Transverse colon (tissue), 4 donors: ENCODE results near the gene AOC1. TPM values are rescaled to one million over a fixed set of nuclear protein-coding genes. Genes with fewer than 3 reads are reported as not detected.

Experiments
- DNase-seq: peaks from one replicate; pipeline ENCODE4 v3.0.0-alpha.2; 2019
- H3K27ac ChIP-seq, 4 donors: fragments of 200-600 bp; sonication (generic); 2 replicates each; pipeline ENCODE4 v1.5.1; 2016 to 2018; ENCODE audit warnings: inconsistent platforms in 4 of 4
- H3K27me3 ChIP-seq: fragments of 200-600 bp; sonication (generic); 2 replicates; pipeline ENCODE4 v1.5.1; 2017; ENCODE audit warnings: inconsistent platforms
- H3K36me3 ChIP-seq, 4 donors: fragments of 200-600 bp; sonication (generic); 2 replicates each; pipeline ENCODE4 v1.5.1; 2017 to 2019; ENCODE audit warnings: inconsistent platforms in 4 of 4
- H3K4me1 ChIP-seq, 4 donors: fragments of 200-600 bp; sonication (generic); 2 replicates each; pipeline ENCODE4 v1.5.1; 2017 to 2020; ENCODE audit warnings: inconsistent platforms in 4 of 4
- H3K4me3 ChIP-seq, 4 donors: fragments of 200-600 bp; sonication (generic); 1 replicate in 1 of 4; 2 replicates in 3 of 4; pipeline versions ENCODE4 v1.5.1 to v1.6.1; 2017 to 2019; ENCODE audit warnings: inconsistent platforms in 4 of 4
- H3K9me3 ChIP-seq, 2 donors: fragments of 200-600 bp; sonication (generic); 2 replicates each; pipeline ENCODE4 v1.5.1; 2017 to 2019; ENCODE audit warnings: inconsistent platforms in 2 of 2
- CTCF ChIP-seq, 5 experiments: fragments of 200-600 bp in 3 of 5; fragments of 450-650 bp in 2 of 5; sonication (generic) in 3 of 5; IDR thresholded peaks; 1 replicate in 2 of 5; 2 replicates in 3 of 5; pipeline ENCODE4 v1.5.1; 2016 to 2017; ENCODE audit warnings: antibody characterized with exemption in 5 of 5, inconsistent platforms in 3 of 5, mild to moderate bottlenecking in 2 of 5, moderate library complexity in 1 of 5
- EP300 ChIP-seq: sonication (generic); formaldehyde crosslinking; IDR thresholded peaks from one replicate; pipeline ENCODE4 v1.6.1; 2017; ENCODE audit warnings: antibody characterized with exemption, low read depth
- POLR2A ChIP-seq: fragments of 450-650 bp; IDR thresholded peaks from one replicate; pipeline ENCODE4 v1.6.1; 2016; ENCODE audit warnings: antibody characterized with exemption, mild to moderate bottlenecking, moderate library complexity
- POLR2AphosphoS5 ChIP-seq, 3 donors: sonication (generic); formaldehyde crosslinking; IDR thresholded peaks; one replicate each; pipeline ENCODE4 v1.6.1; 2016; ENCODE audit warnings: antibody characterized with exemption in 3 of 3
- WGBS, 2 donors: methylation state at CpG; one replicate each; pipeline ENCODE4 v1.1.5; 2018; ENCODE audit warnings: low coverage in 1 of 2; 5-methylcytosine and 5-hydroxymethylcytosine counted together
- in situ Hi-C, 4 donors: fragments of 200-750 bp; cut with MboI; loops; one replicate each; pipeline versions ENCODE4 v1.15.0 to v1.15.1; 2017; ENCODE audit warnings: low sequenced_read_pairs in 3 of 4, low pct_ligation_motif_present in 1 of 4, low pct_unique_long_range_greater_than_20kb in 1 of 4
- intact Hi-C: fragments of 100-400 bp; cut with DNase I; formaldehyde crosslinking; loops from one replicate; pipeline ENCODE4 v1.15.1; 2023; ENCODE audit warnings: low total_unique reads
- total RNA-seq, 4 donors: library from RNA; depleted of rRNA; stranded (reverse); fragments of >200 nt; gene quantifications; one replicate each; pipeline ENCODE4 v1.1.0, GENCODE V29; 2016

The AOC1 gene
- total RNA-seq, 4 donors from 2014 or later = 143 to 687 (median 427) TPM

- H3K27ac ChIP-seq = no peak overlapping the region
- 90% methylated on average over 25 of the region's 26 CpGs; no CpG with 5 or more reads in 1 of the 2 donors for WGBS, 2 donors
These were observed 4.3 kb downstream of the AOC1 start for GRCh38 chr7:150856303-150857275.

GRCh38 chr7:150857276-150858055 lies 5.1 kb downstream of the AOC1 start:
- TF ChIP-seq POLR2A (no peak), POLR2AphosphoS5 (IDR thresholded peaks at IDR 0.05) (no peak), EP300 (no peak), CTCF (IDR thresholded peaks at IDR 0.05) (no peak)
- H3K4me3 ChIP-seq = no peak overlapping the region
- no peaks in the 10 kb centered on the region for H3K27me3 ChIP-seq
- in situ Hi-C loops = loop anchor here in 1 of 4 donors (10.0 kb wide), 1 partner anchor 73 kb away; no protein-coding TSS in a partner anchor
- peaks cover 0 to 7% (median 0%) of the 10 kb centered on the region in 4 donors for H3K4me1 ChIP-seq
- peaks cover 0 to 3% (median 0%) of the 10 kb centered on the region in 4 donors for H3K36me3 ChIP-seq
- no peaks in the 10 kb centered on the region for H3K9me3 ChIP-seq
- no peak for DNase-seq
- intact Hi-C loops = no loop called here
- no peak overlapping the region for H3K27ac ChIP-seq
- 90% methylated on average over 34 of the region's 43 CpGs; no CpG with 5 or more reads in 1 of the 2 donors for WGBS, 2 donors

More at GRCh38 chr7:150856303-150857275, 4.3 kb downstream of the AOC1 start:
- peaks cover 0 to 3% (median 0%) of the 10 kb centered on the region in 4 donors for H3K36me3 ChIP-seq
- no peak overlapping the region for H3K4me3 ChIP-seq
- in situ Hi-C loops (loop anchor here in 1 of 4 donors (10.0 kb wide), 1 partner anchor 72 kb away; no protein-coding TSS in a partner anchor), intact Hi-C loops (no loop called here)
- no peak for TF ChIP-seq POLR2A
- no peak for TF ChIP-seq POLR2AphosphoS5 (IDR thresholded peaks at IDR 0.05)
- no peak for TF ChIP-seq EP300
- TF ChIP-seq CTCF (IDR thresholded peaks at IDR 0.05) = no peak
- DNase-seq = no peak
- no peaks in the 10 kb centered on the region for H3K9me3 ChIP-seq
- H3K4me1 ChIP-seq = peaks cover 0 to 13% (median 0%) of the 10 kb centered on the region in 4 donors
- no peaks in the 10 kb centered on the region for H3K27me3 ChIP-seq

- peaks cover 0 to 3% (median 0%) of the 10 kb centered on the region in 4 donors for H3K36me3 ChIP-seq
- DNase-seq = no peak
- H3K27me3 ChIP-seq = no peaks in the 10 kb centered on the region
- peaks cover 0 to 7% (median 0%) of the 10 kb centered on the region in 4 donors for H3K4me1 ChIP-seq
- in situ Hi-C loops (loop anchor here in 1 of 4 donors (10.0 kb wide), 1 partner anchor 74 kb away; no protein-coding TSS in a partner anchor), intact Hi-C loops (no loop called here)
- no peaks in the 10 kb centered on the region for H3K9me3 ChIP-seq
- 83 to 88% methylated on average over 6 to 17 of the region's 18 CpGs for WGBS, 2 donors
- H3K27ac ChIP-seq = no peak overlapping the region
- TF ChIP-seq EP300 (no peak), CTCF (IDR thresholded peaks at IDR 0.05) (no peak), POLR2A (no peak), POLR2AphosphoS5 (IDR thresholded peaks at IDR 0.05) (no peak)
- no peak overlapping the region for H3K4me3 ChIP-seq
These were observed 6.2 kb downstream of the AOC1 start for GRCh38 chr7:150858236-150859197.
